HepG2 (cell line): Measurements from ENCODE around the gene SEPTIN3. TPM values are rescaled to one million over a fixed set of nuclear protein-coding genes. Genes with fewer than 3 reads are reported as not detected.

Source experiments
- ARID4A ChIP-seq: sonication (generic); formaldehyde crosslinking; IDR thresholded peaks from 2 replicates; pipeline ENCODE4 v1.5.0; 2020; ENCODE audit warnings: mild to moderate bottlenecking, missing genetic modification reagents, borderline replicate concordance
- MEF2D ChIP-seq: sonication (generic); formaldehyde crosslinking; IDR thresholded peaks from 2 replicates; pipeline ENCODE4 v1.5.1; 2020; ENCODE audit warnings: mild to moderate bottlenecking, missing genetic modification reagents
- PRDM15 ChIP-seq: sonication (generic); formaldehyde crosslinking; IDR thresholded peaks from 2 replicates; pipeline ENCODE4 v1.4.0; 2020; ENCODE audit warnings: missing genetic modification reagents
- SAP130 ChIP-seq: IDR thresholded peaks from 2 replicates; pipeline ENCODE4 v1.6.1; 2016; ENCODE audit warnings: low read depth
- SIX4 ChIP-seq: sonication (generic); formaldehyde crosslinking; IDR thresholded peaks from 2 replicates; pipeline ENCODE4 v1.4.0; 2020; ENCODE audit warnings: missing genetic modification reagents
- SNAPC5 ChIP-seq: sonication (generic); formaldehyde crosslinking; IDR thresholded peaks from 2 replicates; pipeline ENCODE4 v1.8.1; 2023; ENCODE audit warnings: mild to moderate bottlenecking, missing genetic modification reagents, borderline replicate concordance
- ZNF546 ChIP-seq: sonication (generic); formaldehyde crosslinking; conservative IDR thresholded peaks from 2 replicates; pipeline ENCODE4 v1.8.1; 2023; ENCODE audit warnings: mild to moderate bottlenecking, missing genetic modification reagents
- ZNF580 ChIP-seq: IDR thresholded peaks from 2 replicates; pipeline ENCODE4 v1.6.1; 2016; ENCODE audit warnings: low read depth, borderline replicate concordance
- ZNF639 ChIP-seq: conservative IDR thresholded peaks from 2 replicates; pipeline ENCODE4 v1.6.1; 2018; ENCODE audit warnings: missing genetic modification reagents
- ZNF777 ChIP-seq: sonication (generic); formaldehyde crosslinking; IDR thresholded peaks from 2 replicates; pipeline ENCODE4 v1.4.0; 2020; ENCODE audit warnings: missing genetic modification reagents
- polyA plus RNA-seq, 8 experiments: library from polyadenylated mRNA; depleted of rRNA in 3 of 8; stranded (reverse) in 7 of 8; unstranded in 1 of 8; fragments of >200 nt; fragmentation: Illumina TruSeq in 4 of 8; extraction: Trizol in 4 of 8; gene quantifications; 2 replicates each; pipeline versions ENCODE4 v1.2.1 to v1.2.3, GENCODE V29; 2011 to 2016; ENCODE audit warnings: low read depth in 4 of 8, missing spikeins in 1 of 8, mixed read lengths in 1 of 8; ENCODE audit not compliant: insufficient read depth in 1 of 8
- total RNA-seq, 5 experiments: library from RNA; depleted of rRNA; stranded (reverse); fragments of >200 nt; fragmentation: Illumina TruSeq; extraction: Trizol; gene quantifications; 2 replicates each; pipeline ENCODE4 v1.2.3, GENCODE V29; 2016; ENCODE audit warnings: low read depth in 1 of 5
- TF ChIP-seq, protein P1 (sequence below): sonication (generic); formaldehyde crosslinking; IDR thresholded peaks from 2 replicates; pipeline ENCODE4 v1.4.0; 2020; ENCODE audit warnings: mild to moderate bottlenecking, low read depth, missing genetic modification reagents
- TF ChIP-seq, protein P2 (sequence below): sonication (generic); formaldehyde crosslinking; conservative IDR thresholded peaks from 2 replicates; pipeline ENCODE4 v1.8.0; 2022; ENCODE audit warnings: mild to moderate bottlenecking, moderate library complexity, missing genetic modification reagents

The SEPTIN3 gene
- total and polyA plus RNA-seq, 2 of the 13 experiments (the other 11 are each of a cell fraction or from before 2014, with no cell fraction given) = 0.04 TPM; not detected in 1

- TF ChIP-seq PRDM15 = no peak
- TF ChIP-seq SNAPC5 (CRISPR knock-in tag) = 0 out of 2 replicates have a peak, but pooled peaks have one; percentile 16
- peak; percentile 28; the same call in 1 of the 2 replicates for TF ChIP-seq SAP130 (CRISPR knock-in tag)
- peak; percentile 62; the same call in 1 of the 2 replicates for TF ChIP-seq ZNF580 (CRISPR knock-in tag)
- TF ChIP-seq MEF2D (CRISPR knock-in tag) = no peak
- peak; percentile 59; the same call in 1 of the 2 replicates for TF ChIP-seq ARID4A (CRISPR knock-in tag)
- TF ChIP-seq ZNF777 (CRISPR knock-in tag) = no peak
- TF ChIP-seq, protein P1, sequence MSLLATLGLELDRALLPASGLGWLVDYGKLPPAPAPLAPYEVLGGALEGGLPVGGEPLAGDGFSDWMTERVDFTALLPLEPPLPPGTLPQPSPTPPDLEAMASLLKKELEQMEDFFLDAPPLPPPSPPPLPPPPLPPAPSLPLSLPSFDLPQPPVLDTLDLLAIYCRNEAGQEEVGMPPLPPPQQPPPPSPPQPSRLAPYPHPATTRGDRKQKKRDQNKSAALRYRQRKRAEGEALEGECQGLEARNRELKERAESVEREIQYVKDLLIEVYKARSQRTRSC (CRISPR knock-in tag) = no peak
- no peak for TF ChIP-seq SIX4 (CRISPR knock-in tag)
- no peak for TF ChIP-seq ZNF639 (CRISPR knock-in tag)
- TF ChIP-seq, protein P2, sequence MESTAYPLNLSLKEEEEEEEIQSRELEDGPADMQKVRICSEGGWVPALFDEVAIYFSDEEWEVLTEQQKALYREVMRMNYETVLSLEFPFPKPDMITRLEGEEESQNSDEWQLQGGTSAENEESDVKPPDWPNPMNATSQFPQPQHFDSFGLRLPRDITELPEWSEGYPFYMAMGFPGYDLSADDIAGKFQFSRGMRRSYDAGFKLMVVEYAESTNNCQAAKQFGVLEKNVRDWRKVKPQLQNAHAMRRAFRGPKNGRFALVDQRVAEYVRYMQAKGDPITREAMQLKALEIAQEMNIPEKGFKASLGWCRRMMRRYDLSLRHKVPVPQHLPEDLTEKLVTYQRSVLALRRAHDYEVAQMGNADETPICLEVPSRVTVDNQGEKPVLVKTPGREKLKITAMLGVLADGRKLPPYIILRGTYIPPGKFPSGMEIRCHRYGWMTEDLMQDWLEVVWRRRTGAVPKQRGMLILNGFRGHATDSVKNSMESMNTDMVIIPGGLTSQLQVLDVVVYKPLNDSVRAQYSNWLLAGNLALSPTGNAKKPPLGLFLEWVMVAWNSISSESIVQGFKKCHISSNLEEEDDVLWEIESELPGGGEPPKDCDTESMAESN (CRISPR knock-in tag) = 0 out of 2 replicates have a peak, but pooled peaks have one; percentile 18
- TF ChIP-seq ZNF546 (CRISPR knock-in tag) = no peak
These were observed 28.1 kb upstream of the SEPTIN3 start (continued) for GRCh38 chr22:41940832-41941765.
